Stimulated activated CD4-positive, alpha-beta T cell treated with anti-CD3 and anti-CD28 coated beads, Interleukin-1b, Interleukin-23, amount 100 ng/mL, for 4 hours (primary cell): ENCODE results near the gene TCHP.

Experiments
- DNase-seq, 2 donors: peaks; one replicate each; pipeline ENCODE4 v3.0.0-alpha.2; 2020; ENCODE audit warnings: low read depth in 2 of 2

Gene TCHP

GRCh38 chr12:109932878-109933503, 32.9 kb downstream of the TCHP start:
- DNase-seq = no peak

DNA sequence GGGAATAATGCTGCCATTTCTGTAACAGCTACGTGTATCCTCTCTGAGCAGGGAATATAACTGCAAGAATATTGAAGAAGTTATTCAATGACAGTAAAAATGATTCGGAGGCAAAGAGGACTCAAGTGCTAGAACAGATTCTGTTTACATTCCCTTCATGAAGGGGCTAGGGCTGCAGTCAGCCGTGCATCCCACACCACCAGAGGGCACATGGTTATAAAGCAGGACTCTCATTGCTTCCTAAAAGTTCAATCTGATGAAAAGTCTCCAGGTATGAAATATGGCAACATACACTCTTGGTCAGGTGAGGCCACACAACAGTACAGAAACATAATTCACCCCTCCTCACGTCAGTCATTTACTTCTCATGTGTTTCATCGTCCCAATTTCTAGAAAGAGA, 34.0 kb downstream of the TCHP start:
- peak in 1 of 2 donors; percentile 8 for DNase-seq

DNA sequence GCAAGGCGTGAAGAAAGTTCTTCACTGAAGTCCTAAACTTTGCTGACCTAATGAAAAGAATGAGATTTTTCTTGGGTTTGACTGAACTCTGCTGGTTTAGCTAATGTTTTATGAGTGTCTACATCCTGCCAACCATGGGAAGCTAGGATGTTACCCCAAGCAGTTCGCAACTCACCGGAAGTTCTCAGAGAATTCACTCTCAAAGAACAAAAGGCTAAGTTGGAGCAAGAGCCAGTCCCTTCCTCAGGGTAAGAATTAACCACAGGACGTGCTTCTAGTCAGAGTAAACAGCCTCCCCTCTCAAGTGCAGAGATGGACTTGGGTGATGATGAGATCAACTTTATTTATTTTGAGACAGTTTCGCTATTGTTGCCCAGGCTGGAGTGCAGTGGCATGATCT, 37.3 kb downstream of the TCHP start:
- no peak for DNase-seq

- DNase-seq = no peak
Measured at GRCh38 chr12:109938947-109939346, 38.9 kb downstream of the TCHP start.

- DNase-seq = no peak
Measured at GRCh38 chr12:109939504-109939903, 39.4 kb downstream of the TCHP start.

GRCh38 chr12:109940339-109940923, 40.4 kb downstream of the TCHP start:
- no peak for DNase-seq

DNA sequence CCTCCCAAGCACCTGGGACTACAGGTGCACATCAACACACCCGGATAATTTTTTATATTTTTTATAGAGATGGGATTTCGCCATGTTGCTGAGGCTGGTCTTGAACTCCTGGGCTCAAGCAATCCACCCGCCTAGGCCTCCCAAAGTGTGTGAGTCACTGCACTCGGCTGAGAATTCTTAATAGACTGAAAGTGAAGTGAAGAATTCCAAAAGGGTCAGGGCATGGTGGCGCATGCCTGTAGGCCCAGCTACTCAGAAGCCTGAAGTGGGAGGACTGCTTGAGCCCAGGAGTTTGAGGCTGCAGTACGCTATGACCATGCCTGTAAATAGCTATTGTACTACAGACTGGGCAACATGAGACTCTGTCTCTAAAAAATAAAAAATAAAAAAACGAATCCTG, 43.7 kb downstream of the TCHP start:
- DNase-seq = no peak

DNA sequence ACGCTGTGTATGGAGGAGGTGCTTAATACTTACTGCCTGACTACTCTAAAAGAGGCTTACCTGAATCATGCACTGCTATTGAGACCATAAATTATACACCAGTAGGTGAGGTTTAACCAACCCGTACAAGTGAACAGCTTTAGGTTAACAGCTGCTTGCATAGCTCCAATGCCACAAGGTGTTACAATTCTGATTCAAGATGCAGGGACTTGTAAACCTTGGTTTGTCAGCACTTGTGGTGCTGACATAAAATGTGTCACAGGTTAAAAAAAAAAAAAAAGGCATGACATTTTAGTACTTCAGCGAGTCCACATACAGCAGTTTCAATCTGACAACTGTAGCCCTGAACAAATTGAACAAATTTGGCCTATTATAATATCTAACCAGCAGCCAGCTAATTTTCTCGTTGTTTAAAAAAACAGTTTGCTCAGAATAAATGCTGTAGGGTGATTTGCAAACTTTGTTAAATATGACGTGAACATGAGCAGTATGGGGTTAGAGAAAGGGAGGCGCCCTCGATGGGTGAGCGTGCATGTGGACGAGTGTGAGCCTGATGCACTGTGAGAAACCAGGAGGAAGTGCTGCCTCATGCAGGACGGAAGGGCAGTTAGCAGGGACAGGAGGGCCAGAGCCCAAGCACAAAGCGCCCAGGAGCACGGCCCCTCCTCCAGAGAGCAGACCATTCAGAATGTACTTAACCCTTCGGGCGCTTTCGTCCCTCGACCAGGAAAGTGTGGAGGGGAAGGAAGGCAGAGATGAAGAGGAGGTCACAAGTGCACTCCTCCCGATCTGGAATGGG, 44.7 kb downstream of the TCHP start:
- no peak for DNase-seq

DNA sequence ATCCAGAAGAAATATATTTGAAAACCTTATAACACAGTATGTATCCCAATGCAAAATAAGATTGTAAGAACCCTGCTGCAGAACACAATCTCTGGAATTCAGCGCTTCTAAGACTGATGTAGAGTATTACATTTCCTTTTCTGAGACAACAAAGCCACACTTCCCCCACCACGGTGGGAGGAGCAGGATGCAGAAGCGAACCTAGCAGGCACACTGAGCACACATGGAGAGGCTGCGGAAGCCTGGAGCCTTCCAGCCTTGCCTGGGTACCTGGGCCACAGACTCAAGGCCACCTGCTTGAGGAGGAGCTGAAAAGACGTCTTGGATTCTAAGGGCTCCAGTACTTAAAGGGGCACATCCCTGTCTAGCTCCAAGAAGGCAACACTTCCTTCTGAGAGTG, 46.4 kb downstream of the TCHP start:
- DNase-seq = no peak

DNA sequence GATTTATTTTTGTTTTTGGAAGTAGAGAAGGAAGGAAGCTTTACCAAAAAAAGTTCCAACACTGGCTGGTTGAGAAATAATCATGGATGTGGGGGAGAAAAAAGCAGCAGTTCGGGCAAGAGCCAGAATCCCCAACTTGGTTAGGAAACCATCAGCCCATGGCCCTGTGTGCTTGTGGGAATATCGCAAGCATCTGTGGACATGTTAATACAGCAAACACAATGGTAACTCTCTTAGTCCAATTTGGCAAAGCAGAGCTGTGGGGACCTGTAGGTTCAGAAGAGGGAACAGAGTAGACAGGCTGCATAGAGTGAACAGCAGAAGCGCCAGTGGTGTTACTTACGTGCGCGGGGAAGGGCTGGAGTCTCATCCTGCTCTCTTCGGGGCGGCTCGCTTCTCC, 46.8 kb downstream of the TCHP start:
- no peak for DNase-seq

DNA sequence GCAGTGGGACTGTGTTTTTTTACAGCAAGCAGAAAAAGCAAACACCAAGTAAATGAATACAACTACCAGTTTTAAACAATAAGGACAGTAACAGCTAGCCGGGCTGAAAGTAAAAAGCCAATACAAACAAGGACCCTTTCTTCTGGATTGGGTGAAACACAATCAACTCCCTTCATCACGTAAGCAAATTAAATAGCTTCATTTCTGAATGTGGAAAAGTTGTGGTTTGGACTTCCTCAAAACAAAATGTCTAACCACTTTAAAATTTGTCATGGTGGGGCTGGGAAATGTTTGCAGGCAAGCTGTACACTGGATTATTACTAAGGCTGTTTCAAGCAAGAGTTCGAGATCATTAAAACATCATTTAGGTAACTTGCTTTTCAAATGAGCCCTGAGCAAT, 47.4 kb downstream of the TCHP start:
- no peak for DNase-seq

- DNase-seq = no peak
Measured at GRCh38 chr12:109948368-109948767, 48.3 kb downstream of the TCHP start.

DNA sequence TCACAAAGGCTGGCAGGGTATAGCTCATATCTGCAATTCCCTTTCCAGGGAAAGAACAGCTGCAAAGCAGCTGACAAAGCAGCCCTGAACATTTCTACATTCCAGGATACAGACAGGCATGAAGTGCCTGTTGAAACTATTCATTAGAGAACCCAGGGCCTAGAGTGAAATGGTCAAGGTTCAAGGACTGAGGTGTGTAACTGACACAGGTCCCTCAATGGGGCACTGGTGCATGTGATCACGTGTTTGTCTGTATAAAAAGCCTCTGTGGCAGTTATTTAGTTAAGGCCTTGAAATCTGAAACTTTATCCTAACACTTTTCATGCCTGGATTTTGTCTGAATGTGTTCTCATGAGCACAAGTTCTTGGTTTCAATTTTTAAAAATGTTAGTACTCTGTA, 49.0 kb downstream of the TCHP start:
- DNase-seq = no peak

- no peak for DNase-seq
Measured at GRCh38 chr12:109950625-109951024, 50.6 kb downstream of the TCHP start.

DNA sequence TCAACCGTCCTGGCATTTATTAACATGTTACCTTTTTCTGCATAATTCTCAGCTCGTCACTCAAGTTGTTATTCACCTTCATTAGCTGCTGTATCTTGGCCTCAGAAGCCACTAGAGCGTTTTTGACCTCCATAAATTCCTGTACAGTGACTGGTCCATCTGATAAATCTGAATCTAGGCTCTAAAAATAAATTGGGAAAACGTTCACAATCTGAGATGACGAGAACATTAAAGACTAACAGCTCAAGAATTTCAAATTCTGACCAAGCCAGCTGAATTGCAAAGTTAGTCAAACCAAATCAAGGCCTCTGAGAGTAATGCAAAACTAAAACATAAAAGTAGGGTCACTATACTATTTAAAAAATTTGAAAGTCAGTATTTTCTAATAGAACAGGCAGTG, 51.1 kb downstream of the TCHP start:
- DNase-seq = no peak

DNA sequence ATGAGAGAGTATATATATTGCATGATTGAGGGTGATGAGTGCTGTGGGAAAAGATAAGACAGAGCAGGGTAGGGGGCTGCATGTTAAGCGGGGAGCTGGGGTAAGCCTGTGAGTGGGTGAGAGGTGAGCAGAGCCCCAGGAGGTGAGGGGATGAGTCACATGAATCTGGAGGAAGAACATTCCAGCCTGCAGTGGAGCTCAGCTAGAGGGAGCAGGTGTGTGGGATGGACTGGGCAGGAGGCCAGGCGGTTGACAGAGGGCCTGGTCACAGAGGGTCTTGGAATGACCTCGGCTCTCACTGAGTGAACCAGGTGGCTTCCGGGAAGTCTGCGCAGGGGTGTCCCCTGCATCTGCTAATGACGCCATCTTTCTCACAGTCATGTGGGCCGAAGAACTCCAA, 51.7 kb downstream of the TCHP start:
- no peak for DNase-seq

DNA sequence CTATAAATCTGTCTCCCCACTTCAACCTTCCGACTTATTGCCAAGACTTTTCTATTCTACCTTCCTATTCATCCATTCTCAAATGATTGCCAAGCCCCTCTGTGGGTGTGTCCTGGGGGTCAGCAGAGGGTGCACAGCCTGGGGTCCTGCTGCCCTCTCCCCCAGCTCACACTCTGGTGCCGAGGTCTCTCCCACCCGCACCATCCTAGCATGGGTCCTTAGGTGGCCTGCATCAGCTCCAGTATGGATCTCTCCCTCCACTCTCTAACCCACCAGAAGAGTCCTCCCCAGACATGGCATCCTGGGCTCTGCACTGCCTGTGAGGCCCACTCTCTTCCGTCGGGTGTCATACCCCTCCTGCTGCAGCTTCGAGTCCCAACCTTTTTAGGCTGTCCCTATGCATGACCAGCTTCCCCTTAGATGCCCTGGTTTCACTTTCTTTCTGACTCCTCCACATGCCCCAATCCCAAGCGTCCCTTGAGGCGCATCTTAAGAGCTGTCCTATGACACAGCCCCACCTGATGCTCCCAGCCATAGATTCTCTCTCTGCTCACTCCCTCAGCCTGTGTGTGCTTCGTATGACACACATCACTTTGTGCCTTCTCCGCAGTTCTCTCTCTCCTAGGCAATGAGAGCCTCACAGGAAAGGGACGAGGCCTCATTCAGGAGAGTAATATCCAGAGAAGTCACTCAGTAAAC, 52.2 kb downstream of the TCHP start:
- no peak for DNase-seq

DNA sequence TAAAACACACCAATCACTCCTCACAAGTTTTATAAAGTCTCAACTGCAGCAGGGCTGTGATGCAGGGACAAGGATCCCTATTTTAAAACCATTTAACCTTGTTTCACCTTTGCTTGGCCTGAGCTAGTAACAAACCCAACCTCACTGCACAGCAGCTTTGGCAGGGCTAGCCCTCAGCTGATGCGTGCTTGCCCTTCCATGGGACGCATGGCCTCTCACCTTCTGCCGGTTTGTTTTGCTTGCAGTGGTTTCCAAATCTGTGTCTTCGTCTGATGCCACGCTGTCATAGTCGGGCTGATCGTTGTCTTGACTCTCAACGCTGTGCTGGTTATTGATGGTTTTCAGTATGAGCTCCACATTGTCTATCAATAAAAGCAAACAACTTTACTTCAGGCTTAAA, 52.8 kb downstream of the TCHP start:
- DNase-seq = no peak

- no peak for DNase-seq
Measured at GRCh38 chr12:109953656-109954055, 53.6 kb downstream of the TCHP start.

DNA sequence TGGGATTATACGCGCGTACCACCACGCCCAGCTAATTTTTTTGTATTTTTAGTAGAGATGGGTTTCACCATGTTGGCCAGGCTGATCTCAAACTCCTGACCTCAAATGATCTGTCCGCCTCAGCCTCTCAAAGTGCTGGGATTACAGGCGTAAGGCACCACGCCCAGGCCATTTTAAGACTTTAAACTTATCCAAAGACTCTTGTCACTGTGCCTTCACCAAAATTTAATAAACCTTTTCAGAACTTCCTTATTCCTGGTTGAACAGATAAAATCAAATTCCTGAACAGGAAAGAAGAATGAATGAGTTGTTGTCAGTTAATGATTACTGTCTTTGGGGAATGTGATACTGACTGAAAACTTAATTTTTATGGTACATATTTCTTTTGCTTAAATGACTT, 58.3 kb downstream of the TCHP start:
- no peak for DNase-seq

DNA sequence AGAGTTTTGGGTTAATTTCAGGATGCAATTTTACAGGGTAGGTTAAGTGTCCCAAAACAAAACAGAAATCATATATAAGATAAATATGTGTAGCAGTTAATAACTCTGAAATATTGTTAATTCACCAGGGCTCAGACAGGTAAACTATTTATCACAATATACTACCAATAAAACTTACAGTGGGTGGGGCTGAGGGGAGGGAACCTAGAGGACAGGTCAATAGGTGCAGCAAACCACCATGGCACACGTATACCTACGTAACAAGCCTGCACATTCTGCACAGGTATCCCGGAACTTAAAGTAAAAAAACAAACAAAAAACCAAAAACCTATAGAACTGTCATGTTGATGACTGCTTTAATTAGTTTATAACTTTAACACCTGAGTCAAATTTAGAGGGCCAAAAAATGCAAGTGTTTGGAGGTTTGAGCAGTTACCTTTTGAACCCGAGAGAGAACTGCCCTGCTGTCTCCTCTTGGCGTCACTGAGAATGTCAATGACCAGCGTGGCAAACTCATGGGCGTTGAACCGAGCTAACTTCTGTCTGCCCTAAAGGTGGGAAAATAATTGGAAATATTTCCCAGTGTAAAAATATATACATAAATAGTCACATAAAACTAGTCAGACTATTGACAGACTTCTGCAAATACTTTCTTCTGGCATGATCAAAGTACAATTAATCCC, 59.5 kb downstream of the TCHP start:
- DNase-seq = no peak

DNA sequence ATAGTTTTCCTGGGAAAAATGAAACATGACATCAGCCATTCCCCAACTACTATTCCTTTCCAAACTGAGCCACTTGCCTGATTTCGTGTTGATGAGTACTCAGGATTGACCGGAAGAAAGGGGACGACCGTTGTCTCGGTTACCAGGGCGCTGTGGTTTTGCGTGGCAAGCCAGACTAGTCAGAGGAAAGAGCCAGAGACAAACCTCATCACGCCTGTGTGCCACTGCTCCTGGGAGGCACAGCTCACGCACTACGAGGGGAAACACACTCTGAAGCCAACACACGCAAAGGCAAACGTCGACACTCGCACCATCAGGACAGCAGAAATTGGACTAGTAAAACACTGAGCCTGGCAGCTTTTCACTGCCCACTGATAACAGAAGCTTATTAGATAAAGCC, 61.1 kb downstream of the TCHP start:
- DNase-seq = no peak
